ENCODE results near the gene SLC6A20.
"Not testable (repeated sequence)": the region's sequence is repeated elsewhere in the genome, so short reads cannot be mapped to it uniquely, and the experiment has no call there.

The SLC6A20 gene

DNA sequence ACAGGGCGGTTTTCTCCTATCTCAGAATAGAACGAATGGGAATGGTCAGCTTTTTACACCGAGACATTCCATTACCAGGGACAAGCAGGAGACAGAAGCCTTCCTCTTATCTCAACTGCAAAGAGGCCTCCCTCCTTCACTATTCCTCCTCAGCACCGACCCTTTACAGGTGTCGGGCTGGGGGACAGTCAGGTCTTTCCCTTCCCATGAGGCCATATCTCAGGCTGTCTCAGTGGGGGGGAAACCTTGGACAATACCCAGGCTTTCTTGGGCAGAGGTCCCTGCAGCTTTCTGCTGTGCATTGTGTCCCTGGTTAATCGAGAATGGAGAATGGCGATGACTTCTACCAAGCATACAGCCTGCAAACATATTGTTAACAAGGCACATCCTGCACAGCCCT, 39.2 kb downstream of the SLC6A20 start:
- not testable (repeated sequence) for DNase-seq (ENCODE audit: low spot score)

DNA sequence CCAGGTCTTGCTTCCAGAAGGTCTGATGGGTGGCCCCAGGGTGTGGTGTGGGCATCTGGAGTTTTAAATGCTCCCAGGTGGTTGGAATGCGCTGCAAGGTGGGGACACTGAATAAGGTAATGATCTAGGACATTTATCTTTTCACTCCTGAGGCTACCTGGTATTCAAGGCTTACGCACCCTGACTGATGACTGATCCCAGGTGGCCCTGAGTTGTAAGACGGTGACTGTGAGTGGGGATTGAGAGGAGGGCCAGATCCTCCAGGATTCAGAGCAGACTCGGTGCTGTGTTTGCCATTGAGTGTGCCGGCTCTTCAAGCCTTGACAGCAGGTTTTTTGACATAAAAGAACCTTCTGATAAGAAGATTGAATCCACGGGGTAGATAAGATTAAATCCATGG, 40.3 kb downstream of the SLC6A20 start:
- DNase-seq (ENCODE audit: low spot score), result no peak

DNA sequence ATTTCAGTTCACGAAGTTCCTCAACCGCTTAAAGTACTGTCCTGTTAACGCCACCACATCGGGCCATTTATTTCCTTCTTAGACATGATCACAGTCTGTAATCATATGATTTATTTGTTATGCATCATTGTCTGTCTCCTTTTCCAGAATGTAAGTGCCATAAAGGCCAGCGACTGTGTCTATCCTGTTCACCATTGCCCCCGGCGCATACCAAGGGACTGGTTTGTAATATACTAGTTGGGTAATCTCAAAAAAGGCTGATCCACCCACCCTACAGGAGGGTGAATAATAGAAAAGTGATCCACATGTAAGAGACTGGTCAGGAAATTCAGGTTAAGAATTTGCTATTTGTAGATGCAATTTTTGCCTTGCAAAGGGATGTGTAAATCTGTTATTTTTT, 41.9 kb downstream of the SLC6A20 start:
- DNase-seq (ENCODE audit: low spot score), result no peak

DNA sequence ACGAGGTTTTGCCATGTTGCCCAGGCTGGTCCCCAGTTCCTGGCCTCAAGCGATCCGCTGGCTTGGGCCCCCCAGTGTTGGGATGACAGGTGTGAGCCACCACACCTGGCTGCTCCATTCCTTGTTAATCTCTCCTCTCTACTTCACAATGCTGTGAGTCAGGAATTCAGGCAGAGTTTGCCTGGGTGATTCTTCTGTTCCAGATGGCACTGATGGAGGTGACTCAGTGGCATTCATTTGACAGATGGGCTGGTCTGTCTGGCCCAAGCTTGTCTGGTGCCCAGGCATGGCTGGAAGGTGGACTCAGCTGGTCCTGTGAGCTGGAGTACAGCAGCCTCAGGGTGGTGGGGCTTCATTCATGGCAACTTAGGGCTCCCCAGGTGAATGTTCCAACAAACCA, 43.2 kb downstream of the SLC6A20 start:
- no peak for DNase-seq (ENCODE audit: low spot score)

DNA sequence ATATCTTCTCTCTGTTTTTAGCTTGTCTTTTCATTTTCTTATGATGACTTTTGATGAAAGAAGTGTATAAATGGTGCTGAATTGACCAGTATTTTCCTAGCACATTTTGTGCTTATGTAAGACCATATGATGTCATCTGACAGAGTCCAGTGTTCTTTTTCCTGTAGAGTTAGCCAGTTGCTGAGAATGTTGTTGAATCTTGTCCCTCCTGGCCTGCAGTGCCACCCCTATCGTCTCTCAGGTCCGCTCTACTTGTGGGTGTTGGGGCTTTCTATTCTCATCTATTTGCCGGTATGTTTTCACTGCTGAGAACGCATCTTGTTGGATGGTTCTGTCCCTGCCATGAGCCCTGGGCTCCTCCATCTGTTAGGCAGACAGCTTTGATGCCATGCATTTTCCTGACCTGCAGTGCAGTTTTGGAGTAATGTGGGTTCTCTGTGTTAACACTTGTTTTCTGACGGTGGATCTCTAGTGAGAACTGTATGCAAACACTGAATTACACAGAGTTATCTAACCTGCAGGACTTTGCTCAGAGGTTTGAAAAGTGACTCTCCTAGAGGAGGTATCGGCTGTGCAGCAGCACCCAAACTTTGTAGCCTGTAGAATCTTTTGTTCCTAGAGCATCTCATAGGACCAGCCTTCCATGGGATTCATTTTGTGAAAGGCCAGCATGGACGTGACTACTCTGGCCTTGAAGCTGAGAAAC, 44.6 kb downstream of the SLC6A20 start:
- DNase-seq (ENCODE audit: low spot score), result no peak

DNA sequence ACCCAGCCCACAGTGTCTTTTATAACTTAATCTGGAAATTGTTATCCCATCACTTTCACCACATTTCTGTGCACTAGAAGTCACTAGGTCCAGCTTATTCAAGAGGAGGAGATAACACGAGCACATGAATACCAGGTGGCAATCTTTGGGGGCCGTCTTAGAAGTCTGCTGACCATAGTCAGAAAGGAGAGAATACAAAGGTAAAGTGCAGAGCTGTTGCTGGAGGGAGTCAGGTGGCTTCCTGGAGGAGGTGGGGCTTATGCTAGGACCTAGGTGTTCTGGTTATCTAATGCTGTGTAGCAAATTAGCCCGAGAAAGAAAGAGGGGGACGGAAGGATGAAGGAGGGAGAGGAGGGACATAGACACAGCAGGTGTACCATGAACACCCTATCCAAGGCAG, 46.5 kb downstream of the SLC6A20 start:
- DNase-seq (ENCODE audit: low spot score), result no peak

DNA sequence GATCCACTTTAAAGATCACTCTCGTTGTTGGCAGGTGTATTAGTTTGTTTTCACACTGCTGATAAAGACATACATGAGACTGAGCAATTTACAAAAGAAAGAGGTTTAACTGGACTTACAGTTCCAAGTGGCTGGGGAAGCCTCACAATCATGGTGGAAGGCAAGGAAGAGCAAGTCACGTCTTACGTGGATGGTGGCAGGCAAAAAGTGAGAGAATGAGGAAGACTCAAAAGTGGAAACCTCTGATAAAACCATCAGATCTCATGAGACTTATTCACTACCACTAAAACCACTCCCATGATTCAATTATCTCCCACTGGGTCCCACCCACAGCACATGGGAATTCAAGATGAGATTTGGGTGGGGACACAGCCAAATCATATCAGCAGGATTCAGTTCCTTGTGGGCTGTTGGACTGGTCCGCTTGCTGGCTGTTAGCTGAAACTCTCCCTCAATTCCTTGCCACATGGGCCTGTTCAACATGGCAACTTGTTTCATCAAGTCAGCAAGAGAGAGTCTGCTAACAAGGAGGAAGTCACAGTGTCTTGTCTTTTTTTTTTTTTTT, 47.2 kb downstream of the SLC6A20 start:
- DNase-seq (ENCODE audit: low spot score), result not testable (repeated sequence)

DNA sequence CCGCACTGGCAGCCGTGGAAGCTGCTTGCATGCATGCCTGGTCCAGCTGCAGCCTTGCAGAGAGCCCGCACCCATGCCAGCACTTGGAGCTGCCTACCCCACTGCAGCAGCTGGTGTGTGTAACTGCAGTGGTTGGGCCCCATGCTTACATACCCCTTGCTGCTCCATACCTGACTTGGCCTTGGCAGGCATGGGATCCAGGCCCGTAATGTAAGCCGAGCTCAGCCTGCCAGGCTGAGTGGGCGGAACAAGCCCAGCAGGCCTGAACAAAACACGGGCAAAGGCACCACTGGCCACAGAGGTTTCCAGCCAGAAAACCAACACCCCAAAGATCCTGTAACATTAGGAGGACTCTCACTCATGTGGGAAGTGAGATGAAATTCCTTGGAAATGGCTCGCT, 48.3 kb downstream of the SLC6A20 start:
- no peak for DNase-seq (ENCODE audit: low spot score)

DNA sequence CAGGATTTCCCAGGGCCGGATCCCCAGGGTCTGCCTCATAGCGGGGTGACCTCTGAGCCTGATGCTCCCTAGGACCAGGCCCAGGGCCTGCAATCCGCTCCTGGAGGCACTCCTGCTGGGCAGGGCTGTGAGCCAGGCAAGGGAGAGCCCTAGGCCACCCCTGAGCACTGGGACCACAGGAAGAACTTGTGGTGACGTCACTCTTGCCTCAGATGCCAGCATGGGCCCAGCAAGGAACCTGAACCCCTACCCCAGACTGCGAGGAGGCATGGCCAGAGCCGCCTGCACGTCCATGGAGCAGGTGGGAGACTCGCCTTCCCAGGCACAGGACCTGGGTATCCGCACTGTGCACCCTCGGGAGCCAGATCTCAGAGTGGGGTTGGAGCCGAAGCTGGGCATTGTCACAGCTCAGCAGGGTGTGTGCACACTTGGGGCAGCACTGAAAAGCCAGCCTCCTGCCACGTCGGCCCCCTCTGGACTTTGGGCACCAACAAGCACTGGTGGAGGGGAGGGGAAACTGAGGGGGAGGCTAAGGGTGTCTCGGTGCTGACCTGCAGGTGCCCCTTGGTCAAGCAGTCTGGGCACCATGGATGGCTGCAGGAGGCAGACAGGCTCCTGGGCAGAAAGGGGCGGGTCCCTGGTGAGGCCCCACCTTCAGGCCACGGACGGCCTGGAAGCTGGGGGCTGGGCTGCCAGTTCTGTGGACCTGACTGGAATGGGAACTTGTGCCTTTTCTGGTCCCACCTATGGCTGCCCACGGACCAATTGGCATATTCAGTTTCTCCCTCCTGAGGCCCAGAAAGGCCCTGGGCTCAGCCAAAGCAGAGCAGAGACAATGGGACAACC, 49.3 kb downstream of the SLC6A20 start:
- DNase-seq (ENCODE audit: low spot score), result no peak

DNA sequence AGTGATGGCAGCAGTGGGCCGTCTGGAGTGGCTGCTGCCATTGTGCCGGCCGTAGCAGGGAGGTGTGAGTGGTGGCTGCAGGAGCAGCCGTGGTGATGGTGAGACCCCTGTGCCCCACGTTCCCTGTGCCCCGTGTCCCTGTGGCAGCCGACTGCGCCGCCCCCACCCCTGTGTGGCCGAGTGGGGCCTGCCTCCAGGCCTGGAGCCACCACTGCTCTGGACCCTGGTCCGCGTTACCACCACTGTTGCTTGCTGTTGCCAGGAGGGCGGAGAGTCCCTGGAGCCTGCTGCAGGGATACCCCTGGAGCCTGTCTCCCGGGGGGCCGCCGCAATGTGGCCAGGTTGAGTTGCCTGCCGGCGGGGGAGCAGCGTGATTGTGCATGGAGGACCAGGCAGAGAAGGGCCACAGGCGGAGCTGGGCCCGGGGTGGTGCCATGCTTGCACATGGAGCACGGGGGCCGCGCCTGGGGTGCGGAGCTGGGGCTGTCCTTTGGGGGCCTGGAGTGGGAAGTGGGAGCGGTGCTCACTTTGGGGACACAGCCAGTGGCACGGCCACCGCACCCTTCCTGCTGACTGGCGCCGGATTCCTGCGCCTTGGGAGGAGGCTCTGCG, 50.1 kb downstream of the SLC6A20 start:
- DNase-seq (ENCODE audit: low spot score), result no peak

DNA sequence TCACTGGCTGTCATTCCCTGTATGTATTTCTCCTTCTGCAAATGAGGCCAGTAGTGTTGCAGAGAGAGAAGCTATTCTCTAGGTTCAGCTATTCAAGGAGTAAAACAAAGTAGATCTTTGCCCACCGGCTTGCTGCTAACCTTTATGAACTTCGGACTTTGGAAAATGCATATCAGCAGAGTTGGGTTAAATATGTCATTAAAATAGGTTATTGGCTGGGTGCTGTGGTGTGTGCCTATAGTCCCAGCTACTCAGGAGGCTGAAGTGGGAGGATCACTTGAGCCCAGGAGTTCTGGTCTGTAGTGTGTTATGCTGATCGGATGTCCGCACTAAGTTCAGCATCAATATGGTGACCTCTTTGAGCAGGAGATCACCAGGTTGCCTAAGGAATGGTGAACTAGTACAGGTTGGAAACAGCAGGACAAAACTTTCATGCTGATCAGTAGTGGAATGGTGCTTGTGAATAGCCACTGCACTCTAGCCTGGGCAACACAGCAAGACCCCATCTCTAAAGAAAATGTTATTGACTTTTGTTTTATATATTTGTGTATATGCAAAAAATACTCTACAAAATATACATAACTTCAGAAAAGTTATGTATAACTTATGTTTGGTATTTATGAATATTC, 53.8 kb downstream of the SLC6A20 start:
- DNase-seq (ENCODE audit: low spot score), result no peak

DNA sequence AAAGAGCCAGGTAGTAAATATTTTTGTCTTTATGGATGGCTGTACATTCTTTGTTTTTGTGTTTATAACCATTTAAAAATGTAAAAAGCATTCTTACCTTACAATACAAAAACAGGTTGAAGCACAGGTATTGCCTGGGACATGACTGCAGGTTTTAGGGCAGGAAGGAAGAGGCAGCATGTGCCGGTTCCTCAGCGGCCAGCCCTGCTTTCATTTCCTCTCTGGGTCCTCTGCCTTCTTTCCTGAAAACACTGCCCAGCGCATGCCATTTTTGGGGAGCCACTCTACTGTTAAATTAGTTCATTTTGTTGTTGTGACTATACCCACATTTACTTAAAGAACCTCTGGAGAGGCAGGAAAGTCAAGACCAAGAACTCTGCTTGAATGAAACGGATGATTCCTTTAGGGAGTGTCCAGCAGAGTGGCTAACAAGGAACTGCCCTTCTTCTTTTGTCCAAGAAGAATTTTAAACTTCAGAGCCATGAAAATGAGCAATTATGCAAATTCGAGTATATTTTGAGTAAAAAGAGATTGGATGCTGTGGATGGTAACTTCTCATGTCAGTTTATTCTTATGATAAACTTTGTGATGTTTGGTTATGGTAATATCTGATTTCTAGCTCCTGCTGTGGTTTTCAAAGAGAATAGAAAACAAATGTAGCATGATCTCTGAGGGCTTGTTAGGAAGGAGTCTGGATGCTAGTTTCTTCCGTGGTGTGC, 54.4 kb downstream of the SLC6A20 start:
- no peak for DNase-seq (ENCODE audit: low spot score)

DNA sequence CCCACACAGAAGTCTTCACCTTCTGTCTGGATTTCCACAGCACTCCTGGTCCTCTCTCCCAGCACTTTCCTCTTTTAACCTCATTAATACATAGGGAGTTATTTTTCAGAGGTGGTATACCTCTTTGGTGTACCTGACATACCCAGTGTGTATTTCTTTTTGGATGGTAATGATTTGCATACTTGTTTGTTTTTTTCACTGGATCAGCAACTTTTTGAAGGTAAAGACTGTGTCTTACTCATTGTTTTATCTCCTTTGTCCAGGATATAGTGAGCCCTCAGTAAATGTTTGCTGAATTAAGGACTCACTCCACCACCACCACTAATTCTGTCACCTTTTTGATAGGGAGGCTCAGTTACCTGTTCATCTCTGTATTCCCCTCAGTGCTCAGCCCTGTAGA, 55.1 kb downstream of the SLC6A20 start:
- DNase-seq (ENCODE audit: low spot score), result no peak

DNA sequence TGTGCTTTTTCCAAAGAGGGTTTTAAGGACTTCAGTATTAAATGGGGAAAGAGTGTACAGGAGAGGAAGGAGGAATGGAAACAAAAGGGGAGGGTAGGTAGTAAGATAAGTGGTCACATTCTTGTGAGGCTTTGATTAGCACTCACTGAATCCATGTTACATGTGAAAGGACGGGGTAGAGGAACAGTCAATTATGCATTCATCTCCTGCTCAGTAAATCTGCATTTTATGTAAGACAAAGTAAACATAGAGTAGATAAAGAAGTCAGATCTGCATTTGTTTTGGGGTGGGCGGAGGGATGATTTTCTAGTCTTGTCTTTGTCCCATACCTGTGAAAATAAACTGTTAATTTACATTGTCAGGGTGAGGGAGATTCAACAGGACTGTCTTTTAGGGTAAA, 56.3 kb downstream of the SLC6A20 start:
- DNase-seq (ENCODE audit: low spot score), result no peak

DNA sequence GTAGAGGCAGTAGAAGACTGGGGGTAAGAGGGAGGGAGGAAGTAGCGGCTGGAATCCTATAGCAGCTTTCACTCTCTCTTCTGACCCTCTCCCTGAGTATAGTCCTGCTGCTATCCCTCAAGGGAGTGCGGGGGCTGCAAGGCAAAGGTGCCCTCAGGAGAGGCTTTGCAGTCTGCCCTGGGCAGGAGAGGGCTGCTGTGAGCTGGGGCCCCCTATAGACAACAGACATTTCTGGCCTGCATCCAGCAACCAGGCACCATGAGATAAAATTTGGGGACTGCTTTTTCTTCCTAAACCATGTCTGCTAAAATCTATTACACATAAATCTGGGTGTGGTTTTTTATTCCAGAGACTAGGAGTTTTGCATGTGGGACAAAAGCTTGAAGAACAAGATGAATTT, 59.1 kb downstream of the SLC6A20 start:
- no peak for DNase-seq (ENCODE audit: low spot score)

DNA sequence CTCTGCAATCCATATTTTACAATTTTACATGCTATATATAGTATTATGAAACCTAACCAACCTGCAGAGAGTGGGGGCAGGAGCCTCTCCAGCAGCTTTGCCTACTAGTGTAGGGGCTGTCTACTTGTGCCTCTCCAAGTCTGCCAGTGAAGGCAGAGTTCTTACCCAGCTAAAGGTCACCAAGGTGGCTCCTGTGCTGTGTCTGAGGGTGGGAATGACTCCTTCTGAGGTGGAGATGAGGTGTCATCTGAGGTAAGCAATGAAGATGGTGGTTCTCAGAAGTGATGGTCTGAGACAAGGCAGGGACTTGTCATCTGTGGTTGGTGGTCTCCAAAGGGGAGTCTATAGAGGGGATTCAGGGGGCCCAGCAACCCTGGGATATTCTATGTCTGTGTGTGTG, 59.6 kb downstream of the SLC6A20 start:
- DNase-seq (ENCODE audit: low spot score), result no peak

DNA sequence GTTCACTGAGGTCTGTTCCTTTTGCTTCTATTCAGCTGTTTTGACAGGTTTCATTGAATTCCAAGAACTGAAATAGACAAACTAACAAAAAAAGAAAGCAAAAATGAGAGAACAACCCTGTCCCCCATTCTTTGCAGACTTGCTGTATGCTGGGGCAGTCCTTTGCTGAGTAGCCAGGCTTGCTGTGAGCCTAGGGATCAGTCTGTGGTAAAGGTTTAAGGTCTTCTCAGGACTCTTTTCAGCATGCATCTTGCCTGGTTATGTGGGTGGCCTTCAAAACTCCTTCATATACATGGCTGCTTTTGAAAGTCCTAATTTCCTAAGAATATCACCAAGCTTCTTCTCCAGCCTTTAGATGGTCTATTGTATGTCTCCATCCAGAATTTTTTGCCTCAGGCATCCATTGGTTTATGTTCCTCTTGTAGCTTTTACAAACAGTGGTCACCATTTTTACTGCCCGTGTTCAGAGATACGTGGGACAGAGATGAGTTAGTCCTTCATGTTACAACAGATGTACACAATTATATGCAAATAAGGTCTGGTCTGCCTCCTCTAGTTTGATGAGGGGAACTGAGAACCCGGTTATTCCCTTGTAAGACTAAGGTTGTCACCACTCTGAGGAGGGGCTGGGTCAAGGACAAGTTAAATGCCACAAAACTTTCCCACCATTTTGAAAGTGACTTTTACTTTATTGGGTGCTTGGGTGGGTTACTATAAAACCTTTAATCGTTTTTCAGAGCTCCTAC, 65.8 kb downstream of the SLC6A20 start:
- no peak for DNase-seq (ENCODE audit: low spot score)

DNA sequence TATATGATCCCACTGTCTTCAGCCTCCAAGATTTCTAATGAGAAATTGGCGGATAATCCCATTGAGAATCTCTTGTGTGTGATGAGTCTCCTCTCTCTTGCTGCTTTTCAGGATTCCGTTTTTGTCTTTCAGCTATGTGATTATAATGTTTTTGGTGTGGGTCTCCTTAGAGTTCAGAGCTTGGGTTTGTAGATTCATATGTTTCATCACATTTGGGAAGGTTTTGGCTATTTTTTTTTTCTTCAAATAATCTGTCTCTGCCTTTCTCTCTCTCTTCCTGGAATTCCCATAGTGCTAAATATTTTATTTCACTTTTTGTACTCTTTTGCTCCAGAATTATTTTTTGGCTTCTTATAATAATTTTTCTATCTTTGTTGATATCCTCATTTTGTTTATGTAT, 66.7 kb downstream of the SLC6A20 start:
- DNase-seq (ENCODE audit: low spot score), result no peak

DNA sequence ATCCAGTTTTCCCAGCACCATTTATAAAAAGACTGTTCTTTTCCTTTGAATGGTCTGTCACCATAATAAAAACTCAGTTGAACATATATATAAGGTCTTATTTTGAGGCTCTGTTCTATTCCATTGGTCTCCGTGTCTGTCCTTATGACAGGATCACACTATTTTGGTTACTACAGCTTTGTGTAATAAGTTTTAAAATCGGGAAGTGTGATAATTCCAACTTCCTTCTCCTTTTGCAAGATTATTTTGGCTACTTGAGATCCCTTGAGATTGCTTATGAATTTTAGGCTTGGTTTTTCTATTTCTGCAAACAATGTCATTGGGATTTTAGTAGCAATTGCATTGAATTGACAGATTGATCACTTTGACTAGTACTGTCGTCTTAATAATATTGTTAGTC, 71.4 kb downstream of the SLC6A20 start:
- no peak for DNase-seq (ENCODE audit: low spot score)

DNA sequence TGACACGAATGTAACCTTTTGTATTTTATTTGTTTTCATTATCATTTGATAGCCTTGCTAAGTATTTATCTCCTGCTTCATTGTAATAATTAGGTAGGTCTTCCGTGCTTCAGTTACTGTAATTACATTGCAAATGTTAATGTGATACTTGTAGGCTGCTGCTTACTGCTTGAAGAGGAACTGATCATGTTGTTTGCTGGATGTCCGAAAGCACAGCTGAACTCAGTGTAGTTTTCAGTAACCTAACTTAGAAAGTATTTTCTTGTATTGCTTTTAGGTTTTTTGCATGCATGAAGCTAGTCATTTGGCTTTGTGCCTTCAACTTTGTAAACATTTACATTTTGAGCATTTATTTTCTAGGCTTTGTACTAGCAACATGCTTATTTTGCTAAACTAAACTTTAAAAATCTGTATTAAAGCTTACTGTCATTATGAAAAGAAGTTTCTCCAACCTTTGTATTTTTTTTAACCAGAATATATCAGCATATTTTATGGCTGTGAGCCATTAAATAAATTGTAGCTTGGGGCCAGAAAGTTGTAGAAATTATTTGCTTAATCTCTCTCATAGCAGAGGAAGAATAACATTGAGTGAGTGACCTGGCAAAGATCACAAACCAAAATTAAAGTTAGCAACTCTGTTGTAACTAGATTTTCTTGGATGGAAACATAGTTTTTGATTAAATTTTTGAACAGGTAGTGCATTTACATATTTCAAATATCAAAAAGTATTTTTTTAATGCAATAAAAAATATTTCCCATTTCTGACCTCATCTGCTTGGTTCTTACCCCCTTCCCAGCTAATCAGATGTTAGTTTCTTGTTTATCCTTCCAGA, 76.5 kb downstream of the SLC6A20 start:
- DNase-seq (ENCODE audit: low spot score), result no peak

All from hematopoietic multipotent progenitor cell treated with erythropoietin and hydrocortisone succinate and interleukin-3 and kit ligand, for 17 days (in vitro differentiated cells).